ENCODE results near the gene MOCOS. TPM values are rescaled to one million over a fixed set of nuclear protein-coding genes. Genes with fewer than 3 reads are reported as not detected.

MOCOS gene
- total RNA-seq, 1 experiment from 2014 or later = 12.1 TPM

DNA sequence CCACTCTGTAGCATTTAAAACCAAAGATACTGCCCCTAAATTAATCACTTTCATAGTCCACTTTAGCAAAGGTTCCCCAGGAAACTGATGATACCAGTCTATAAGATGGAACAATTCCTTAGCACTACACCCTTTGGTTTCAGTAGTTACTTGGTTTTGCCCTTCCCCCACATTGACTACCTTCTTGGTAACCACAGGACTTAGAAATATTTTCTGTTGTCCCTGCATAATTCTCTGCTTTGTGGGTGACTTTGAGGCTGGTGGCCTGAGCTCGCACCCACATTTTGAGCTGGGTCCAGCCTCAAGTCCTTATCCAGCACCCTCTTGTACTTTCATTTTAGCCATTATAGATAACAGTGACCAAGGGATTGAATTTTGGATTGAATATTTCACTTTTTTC, 34.5 kb upstream of the MOCOS start:
- Histone ChIP-seq H3K4me2 (ENCODE audit: low read length) (no peak overlapping the region), H3K79me2 (ENCODE audit: insufficient read depth, low read length) (peaks cover 9% of the 10 kb centered on the region; the same call in 1 of the 2 replicates), H3K9me2 (ENCODE audit: insufficient read depth) (no peaks in the 10 kb centered on the region), H3K9ac (ENCODE audit: low read length) (no peak overlapping the region), H3K4me3 (replicated peaks in 1 of 2; ENCODE audit: low read depth in 1 of 2, low read length in 2 of 2) (no peak overlapping the region), H3K27me3 (ENCODE audit: insufficient read depth, low read length) (no peaks in the 10 kb centered on the region), H3K27ac (ENCODE audit: low read depth, low read length) (no peak overlapping the region), H3K9me3 (ENCODE audit: control insufficient read depth in 1 of 2, insufficient read depth in 1 of 2, low read depth in 1 of 2, low read length in 2 of 2) (no peaks in the 10 kb centered on the region), H3K4me1 (ENCODE audit: control insufficient read depth in 1 of 2, insufficient read depth in 2 of 2, low read length in 2 of 2) (no peaks in the 10 kb centered on the region), H4K20me1 (ENCODE audit: insufficient read depth) (no peaks in the 10 kb centered on the region), H3K36me3 (ENCODE audit: control insufficient read depth in 1 of 2, insufficient read depth in 2 of 2, low read length in 2 of 2) (peaks cover 58 to 61% of the 10 kb centered on the region in 2 experiments), H2AFZ (ENCODE audit: low read depth, low read length, poor library complexity, severe bottlenecking) (no peak overlapping the region)
- no peak for DNase-seq (ENCODE audit: low read depth, low spot score)
- CTCF ChIA-PET = no interaction called here
- TF ChIP-seq, protein P1, sequence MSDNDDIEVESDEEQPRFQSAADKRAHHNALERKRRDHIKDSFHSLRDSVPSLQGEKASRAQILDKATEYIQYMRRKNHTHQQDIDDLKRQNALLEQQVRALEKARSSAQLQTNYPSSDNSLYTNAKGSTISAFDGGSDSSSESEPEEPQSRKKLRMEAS (IDR thresholded peaks at IDR 0.05) = no peak
- TF ChIP-seq SP1 (IDR thresholded peaks at IDR 0.05; ENCODE audit: low read depth) (no peak), YY1 (IDR thresholded peaks at IDR 0.05; ENCODE audit: extremely low read depth, insufficient replicate concordance, low read depth, low read length) (no peak), TCF7L2 (IDR thresholded peaks at IDR 0.05; ENCODE audit: borderline replicate concordance, extremely low read depth, insufficient read depth, insufficient read length) (no peak), RAD21 (IDR thresholded peaks at IDR 0.05; ENCODE audit: low read depth) (no peak), FOSL1 (IDR thresholded peaks at IDR 0.05; ENCODE audit: low read depth) (no peak)
- TF ChIP-seq, protein P2, sequence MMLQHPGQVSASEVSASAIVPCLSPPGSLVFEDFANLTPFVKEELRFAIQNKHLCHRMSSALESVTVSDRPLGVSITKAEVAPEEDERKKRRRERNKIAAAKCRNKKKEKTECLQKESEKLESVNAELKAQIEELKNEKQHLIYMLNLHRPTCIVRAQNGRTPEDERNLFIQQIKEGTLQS (IDR thresholded peaks at IDR 0.05) = no peak
- POLR2A ChIA-PET = no interaction called here
- RAD21 ChIA-PET (ENCODE audit: low non-redundant PET in 1 of 2, low total read pairs in 2 of 2, uncharacterized antibody in 2 of 2, unreplicated experiment in 2 of 2) = no interaction called here
- BruUV-seq (replicated peaks) = no TSS peak
- ATAC-seq = no peak
- intact Hi-C loops (cut with micrococcal nuclease) = no loop called here

DNA sequence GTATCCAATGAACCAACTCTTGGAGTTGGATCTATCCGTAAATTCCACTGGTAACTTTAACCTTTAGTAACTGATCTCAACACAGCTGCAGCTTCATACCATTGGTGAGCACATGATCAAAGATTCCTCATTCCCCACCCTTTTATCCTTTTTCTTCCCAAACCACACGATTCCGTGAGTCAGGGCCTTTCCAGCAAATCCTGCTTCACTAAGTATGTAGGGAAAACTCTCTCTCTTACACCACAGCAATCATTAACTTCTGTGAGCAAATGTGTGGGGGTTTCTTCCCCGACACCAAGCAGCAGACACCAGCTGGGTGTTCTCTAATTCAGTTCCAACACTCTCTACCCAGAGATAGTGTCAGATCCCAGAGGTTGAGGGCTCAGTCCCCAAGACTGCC, 34.1 kb upstream of the MOCOS start:
- H3K4me3 ChIP-seq (replicated peaks in 1 of 2; ENCODE audit: low read depth in 1 of 2, low read length in 2 of 2) = no peak overlapping the region
- H3K9me2 ChIP-seq (ENCODE audit: insufficient read depth) = no peaks in the 10 kb centered on the region
- intact Hi-C loops (cut with micrococcal nuclease) = no loop called here
- H3K4me1 ChIP-seq (ENCODE audit: control insufficient read depth in 1 of 2, insufficient read depth in 2 of 2, low read length in 2 of 2) = no peaks in the 10 kb centered on the region
- RAD21 ChIA-PET (ENCODE audit: low non-redundant PET in 1 of 2, low total read pairs in 2 of 2, uncharacterized antibody in 2 of 2, unreplicated experiment in 2 of 2) = no interaction called here
- CTCF ChIA-PET = no interaction called here
- H3K9ac ChIP-seq (ENCODE audit: low read length) = no peak overlapping the region
- peaks cover 10% of the 10 kb centered on the region; the same call in 1 of the 2 replicates for H3K79me2 ChIP-seq (ENCODE audit: insufficient read depth, low read length)
- POLR2A ChIA-PET = no interaction called here
- DNase-seq (ENCODE audit: low read depth, low spot score) (no peak), ATAC-seq (no peak)
- H4K20me1 ChIP-seq (ENCODE audit: insufficient read depth) = no peaks in the 10 kb centered on the region
- H3K27me3 ChIP-seq (ENCODE audit: insufficient read depth, low read length) = no peaks in the 10 kb centered on the region
- no peak overlapping the region for H3K4me2 ChIP-seq (ENCODE audit: low read length)
- no peaks in the 10 kb centered on the region for H3K9me3 ChIP-seq (ENCODE audit: control insufficient read depth in 1 of 2, insufficient read depth in 1 of 2, low read depth in 1 of 2, low read length in 2 of 2)
- BruUV-seq (replicated peaks) = no TSS peak
- H3K27ac ChIP-seq (ENCODE audit: low read depth, low read length) = no peak overlapping the region
- no peak overlapping the region for H2AFZ ChIP-seq (ENCODE audit: low read depth, low read length, poor library complexity, severe bottlenecking)
- H3K36me3 ChIP-seq (ENCODE audit: control insufficient read depth in 1 of 2, insufficient read depth in 2 of 2, low read length in 2 of 2) = peaks cover 60 to 62% of the 10 kb centered on the region in 2 experiments
- TF ChIP-seq REST (IDR thresholded peaks at IDR 0.05; ENCODE audit: low read depth) = no peak
- TF ChIP-seq POLR2AphosphoS5 (IDR thresholded peaks at IDR 0.05; ENCODE audit: low read depth, low read length) = no peak
- TF ChIP-seq EZH2phosphoT487 (IDR thresholded peaks at IDR 0.05; ENCODE audit: borderline replicate concordance) = no peak
- TF ChIP-seq ZNF274 (IDR thresholded peaks at IDR 0.05; ENCODE audit: low read depth, low read length) = no peak
- no peak for TF ChIP-seq SIN3A (IDR thresholded peaks at IDR 0.05; ENCODE audit: low read depth)
- TF ChIP-seq, protein P2 (IDR thresholded peaks at IDR 0.05) = no peak
- TF ChIP-seq, protein P1 (IDR thresholded peaks at IDR 0.05) = no peak
- no peak for TF ChIP-seq CBX3 (IDR thresholded peaks at IDR 0.05; ENCODE audit: low read depth)
- TF ChIP-seq EZH2 (IDR thresholded peaks at IDR 0.05) = no peak
- no peak for TF ChIP-seq EGR1 (IDR thresholded peaks at IDR 0.05; ENCODE audit: low read depth)
- TF ChIP-seq SRF (IDR thresholded peaks at IDR 0.05; ENCODE audit: low read depth) = no peak
